ENCODE results near the gene EXOG.

The EXOG gene

DNA sequence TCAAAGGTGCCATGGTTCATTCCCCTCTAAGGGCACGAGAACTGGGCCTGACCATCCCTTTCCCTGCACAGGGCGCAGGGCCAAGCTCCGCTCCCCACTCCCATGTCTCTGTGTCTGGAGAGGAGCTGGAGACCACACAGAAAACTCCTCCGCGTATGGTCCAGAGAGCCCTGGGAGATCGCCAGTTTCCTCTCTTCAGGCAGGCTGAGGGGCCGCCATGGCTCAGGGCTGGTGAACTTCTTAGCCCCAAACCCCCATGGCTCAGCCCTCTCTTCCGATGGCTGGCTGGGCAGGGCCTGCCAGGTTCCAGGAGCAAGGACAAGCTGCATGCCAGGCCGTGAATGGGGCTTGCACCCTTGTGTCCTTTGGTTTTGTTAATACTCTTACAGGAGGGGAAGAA, 52.9 kb downstream of the EXOG start:
- TF ChIP-seq ZNF565 (CRISPR knock-in tag; conservative IDR thresholded peaks at IDR 0.05; ENCODE audit: low read depth) (no peak), ARNTL (CRISPR knock-in tag; IDR thresholded peaks at IDR 0.05; ENCODE audit: borderline replicate concordance, low read depth) (no peak), ZNF70 (CRISPR knock-in tag; IDR thresholded peaks at IDR 0.05) (no peak), ZFP3 (CRISPR knock-in tag; IDR thresholded peaks at IDR 0.05) (no peak), OSR1 (CRISPR knock-in tag; IDR thresholded peaks at IDR 0.05) (no peak)
- no peak for ATAC-seq

DNA sequence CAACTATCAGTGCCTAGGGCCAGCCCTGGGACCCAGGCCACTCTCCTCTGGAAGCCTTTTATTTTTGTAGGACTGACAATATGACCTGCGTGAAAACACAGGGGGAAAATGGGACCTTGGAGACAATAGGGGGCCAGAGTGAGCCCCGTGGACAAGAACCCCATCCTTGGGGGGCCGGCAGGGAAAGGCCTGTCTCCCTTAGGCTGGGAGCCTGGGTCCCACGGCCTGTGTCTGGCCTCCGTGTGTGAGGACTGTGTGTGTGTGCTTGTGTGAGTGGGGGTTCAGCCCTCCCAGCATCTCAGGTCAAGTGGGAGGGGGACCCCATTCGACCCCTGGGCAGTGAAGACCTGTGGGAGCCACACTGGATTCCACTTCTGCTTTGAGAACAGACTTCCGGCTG, 53.3 kb downstream of the EXOG start:
- ATAC-seq, result no peak
- TF ChIP-seq ZNF565 (CRISPR knock-in tag; conservative IDR thresholded peaks at IDR 0.05; ENCODE audit: low read depth), result no peak
- TF ChIP-seq CSDC2 (CRISPR knock-in tag; IDR thresholded peaks at IDR 0.05), result no peak
- TF ChIP-seq SNAI2 (CRISPR knock-in tag; IDR thresholded peaks at IDR 0.05), result no peak
- TF ChIP-seq, protein P1, sequence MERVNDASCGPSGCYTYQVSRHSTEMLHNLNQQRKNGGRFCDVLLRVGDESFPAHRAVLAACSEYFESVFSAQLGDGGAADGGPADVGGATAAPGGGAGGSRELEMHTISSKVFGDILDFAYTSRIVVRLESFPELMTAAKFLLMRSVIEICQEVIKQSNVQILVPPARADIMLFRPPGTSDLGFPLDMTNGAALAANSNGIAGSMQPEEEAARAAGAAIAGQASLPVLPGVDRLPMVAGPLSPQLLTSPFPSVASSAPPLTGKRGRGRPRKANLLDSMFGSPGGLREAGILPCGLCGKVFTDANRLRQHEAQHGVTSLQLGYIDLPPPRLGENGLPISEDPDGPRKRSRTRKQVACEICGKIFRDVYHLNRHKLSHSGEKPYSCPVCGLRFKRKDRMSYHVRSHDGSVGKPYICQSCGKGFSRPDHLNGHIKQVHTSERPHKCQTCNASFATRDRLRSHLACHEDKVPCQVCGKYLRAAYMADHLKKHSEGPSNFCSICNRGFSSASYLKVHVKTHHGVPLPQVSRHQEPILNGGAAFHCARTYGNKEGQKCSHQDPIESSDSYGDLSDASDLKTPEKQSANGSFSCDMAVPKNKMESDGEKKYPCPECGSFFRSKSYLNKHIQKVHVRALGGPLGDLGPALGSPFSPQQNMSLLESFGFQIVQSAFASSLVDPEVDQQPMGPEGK (CRISPR knock-in tag; IDR thresholded peaks at IDR 0.05; ENCODE audit: borderline replicate concordance), result no peak
- TF ChIP-seq GLIS3 (CRISPR knock-in tag; IDR thresholded peaks at IDR 0.05), result no peak
- no peak for TF ChIP-seq ZNF8 (CRISPR knock-in tag; IDR thresholded peaks at IDR 0.05)
- TF ChIP-seq ISL1 (CRISPR knock-in tag; IDR thresholded peaks at IDR 0.05), result no peak
- no peak for TF ChIP-seq TOX (CRISPR knock-in tag; IDR thresholded peaks at IDR 0.05; ENCODE audit: borderline replicate concordance)
- no peak for TF ChIP-seq ZNF70 (CRISPR knock-in tag; IDR thresholded peaks at IDR 0.05)
- TF ChIP-seq PPARA (CRISPR knock-in tag; IDR thresholded peaks at IDR 0.05; ENCODE audit: borderline replicate concordance), result no peak
- TF ChIP-seq, protein P2, sequence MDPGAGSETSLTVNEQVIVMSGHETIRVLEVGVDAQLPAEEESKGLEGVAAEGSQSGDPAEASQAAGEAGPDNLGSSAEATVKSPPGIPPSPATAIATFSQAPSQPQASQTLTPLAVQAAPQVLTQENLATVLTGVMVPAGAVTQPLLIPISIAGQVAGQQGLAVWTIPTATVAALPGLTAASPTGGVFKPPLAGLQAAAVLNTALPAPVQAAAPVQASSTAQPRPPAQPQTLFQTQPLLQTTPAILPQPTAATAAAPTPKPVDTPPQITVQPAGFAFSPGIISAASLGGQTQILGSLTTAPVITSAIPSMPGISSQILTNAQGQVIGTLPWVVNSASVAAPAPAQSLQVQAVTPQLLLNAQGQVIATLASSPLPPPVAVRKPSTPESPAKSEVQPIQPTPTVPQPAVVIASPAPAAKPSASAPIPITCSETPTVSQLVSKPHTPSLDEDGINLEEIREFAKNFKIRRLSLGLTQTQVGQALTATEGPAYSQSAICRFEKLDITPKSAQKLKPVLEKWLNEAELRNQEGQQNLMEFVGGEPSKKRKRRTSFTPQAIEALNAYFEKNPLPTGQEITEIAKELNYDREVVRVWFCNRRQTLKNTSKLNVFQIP (CRISPR knock-in tag; IDR thresholded peaks at IDR 0.05; ENCODE audit: borderline replicate concordance, low read depth), result no peak
- TF ChIP-seq, protein P3, sequence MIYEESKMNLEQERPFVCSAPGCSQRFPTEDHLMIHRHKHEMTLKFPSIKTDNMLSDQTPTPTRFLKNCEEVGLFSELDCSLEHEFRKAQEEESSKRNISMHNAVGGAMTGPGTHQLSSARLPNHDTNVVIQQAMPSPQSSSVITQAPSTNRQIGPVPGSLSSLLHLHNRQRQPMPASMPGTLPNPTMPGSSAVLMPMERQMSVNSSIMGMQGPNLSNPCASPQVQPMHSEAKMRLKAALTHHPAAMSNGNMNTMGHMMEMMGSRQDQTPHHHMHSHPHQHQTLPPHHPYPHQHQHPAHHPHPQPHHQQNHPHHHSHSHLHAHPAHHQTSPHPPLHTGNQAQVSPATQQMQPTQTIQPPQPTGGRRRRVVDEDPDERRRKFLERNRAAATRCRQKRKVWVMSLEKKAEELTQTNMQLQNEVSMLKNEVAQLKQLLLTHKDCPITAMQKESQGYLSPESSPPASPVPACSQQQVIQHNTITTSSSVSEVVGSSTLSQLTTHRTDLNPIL (CRISPR knock-in tag; IDR thresholded peaks at IDR 0.05; ENCODE audit: low read depth), result no peak
- no peak for TF ChIP-seq ZFP3 (CRISPR knock-in tag; IDR thresholded peaks at IDR 0.05)
- TF ChIP-seq ESRRG (CRISPR knock-in tag; IDR thresholded peaks at IDR 0.05), result no peak
- TF ChIP-seq, protein P4, sequence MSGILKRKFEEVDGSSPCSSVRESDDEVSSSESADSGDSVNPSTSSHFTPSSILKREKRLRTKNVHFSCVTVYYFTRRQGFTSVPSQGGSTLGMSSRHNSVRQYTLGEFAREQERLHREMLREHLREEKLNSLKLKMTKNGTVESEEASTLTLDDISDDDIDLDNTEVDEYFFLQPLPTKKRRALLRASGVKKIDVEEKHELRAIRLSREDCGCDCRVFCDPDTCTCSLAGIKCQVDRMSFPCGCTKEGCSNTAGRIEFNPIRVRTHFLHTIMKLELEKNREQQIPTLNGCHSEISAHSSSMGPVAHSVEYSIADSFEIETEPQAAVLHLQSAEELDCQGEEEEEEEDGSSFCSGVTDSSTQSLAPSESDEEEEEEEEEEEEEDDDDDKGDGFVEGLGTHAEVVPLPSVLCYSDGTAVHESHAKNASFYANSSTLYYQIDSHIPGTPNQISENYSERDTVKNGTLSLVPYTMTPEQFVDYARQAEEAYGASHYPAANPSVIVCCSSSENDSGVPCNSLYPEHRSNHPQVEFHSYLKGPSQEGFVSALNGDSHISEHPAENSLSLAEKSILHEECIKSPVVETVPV (CRISPR knock-in tag; IDR thresholded peaks at IDR 0.05), result no peak
- TF ChIP-seq BACH2 (CRISPR knock-in tag; IDR thresholded peaks at IDR 0.05; ENCODE audit: borderline replicate concordance), result no peak
- no peak for TF ChIP-seq ZC3H10 (CRISPR knock-in tag; IDR thresholded peaks at IDR 0.05)
- TF ChIP-seq TCF4 (CRISPR knock-in tag; IDR thresholded peaks at IDR 0.05; ENCODE audit: borderline replicate concordance), result no peak
- TF ChIP-seq ARNTL (CRISPR knock-in tag; IDR thresholded peaks at IDR 0.05; ENCODE audit: borderline replicate concordance, low read depth), result no peak
- no peak for TF ChIP-seq OSR1 (CRISPR knock-in tag; IDR thresholded peaks at IDR 0.05)

DNA sequence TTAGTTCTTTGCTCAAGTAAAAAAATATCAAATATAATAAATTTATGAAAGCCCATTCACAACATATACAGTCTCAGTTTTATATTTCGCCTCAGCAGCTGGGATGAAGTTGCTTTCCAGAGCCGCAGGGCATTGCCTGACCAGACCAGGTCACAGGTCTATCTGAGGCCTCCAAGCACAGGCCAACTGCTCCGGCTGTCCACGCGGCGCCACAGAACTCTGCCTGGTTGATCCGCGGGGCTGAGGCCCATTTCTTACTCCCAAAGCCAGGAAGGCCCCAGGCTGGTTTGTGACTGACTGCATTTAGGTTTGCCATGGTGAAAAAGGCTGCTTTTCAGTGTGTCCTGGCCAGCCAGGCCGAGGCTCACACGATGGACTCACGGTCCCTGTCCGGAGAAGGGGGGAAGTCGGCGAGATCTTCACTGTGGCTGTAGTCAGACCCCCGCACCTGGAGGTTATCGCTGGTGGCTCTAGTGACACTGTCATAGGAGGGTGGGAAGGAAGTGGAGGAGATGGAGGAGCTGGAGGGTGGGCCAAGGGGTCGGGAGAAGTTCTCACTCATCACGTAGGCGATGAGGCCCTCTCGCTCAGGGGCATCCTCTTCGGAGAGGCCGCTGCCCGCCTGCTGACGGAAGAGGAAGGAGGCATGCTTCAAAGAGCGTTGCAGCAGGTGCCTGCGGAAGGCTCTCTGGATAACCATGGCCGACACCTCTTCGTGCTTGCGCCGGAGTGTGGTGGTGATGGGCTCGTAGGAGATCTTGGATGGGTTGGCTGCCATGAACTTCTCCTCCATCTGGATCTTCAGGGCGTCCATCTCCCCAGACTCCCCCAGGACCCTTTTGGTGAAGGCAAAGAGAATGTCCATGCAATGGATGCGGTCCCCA, 54.1 kb downstream of the EXOG start:
- no peak for ATAC-seq
- no peak for TF ChIP-seq ZFP3 (CRISPR knock-in tag; IDR thresholded peaks at IDR 0.05)
- TF ChIP-seq ZNF8 (CRISPR knock-in tag; IDR thresholded peaks at IDR 0.05), result no peak

DNA sequence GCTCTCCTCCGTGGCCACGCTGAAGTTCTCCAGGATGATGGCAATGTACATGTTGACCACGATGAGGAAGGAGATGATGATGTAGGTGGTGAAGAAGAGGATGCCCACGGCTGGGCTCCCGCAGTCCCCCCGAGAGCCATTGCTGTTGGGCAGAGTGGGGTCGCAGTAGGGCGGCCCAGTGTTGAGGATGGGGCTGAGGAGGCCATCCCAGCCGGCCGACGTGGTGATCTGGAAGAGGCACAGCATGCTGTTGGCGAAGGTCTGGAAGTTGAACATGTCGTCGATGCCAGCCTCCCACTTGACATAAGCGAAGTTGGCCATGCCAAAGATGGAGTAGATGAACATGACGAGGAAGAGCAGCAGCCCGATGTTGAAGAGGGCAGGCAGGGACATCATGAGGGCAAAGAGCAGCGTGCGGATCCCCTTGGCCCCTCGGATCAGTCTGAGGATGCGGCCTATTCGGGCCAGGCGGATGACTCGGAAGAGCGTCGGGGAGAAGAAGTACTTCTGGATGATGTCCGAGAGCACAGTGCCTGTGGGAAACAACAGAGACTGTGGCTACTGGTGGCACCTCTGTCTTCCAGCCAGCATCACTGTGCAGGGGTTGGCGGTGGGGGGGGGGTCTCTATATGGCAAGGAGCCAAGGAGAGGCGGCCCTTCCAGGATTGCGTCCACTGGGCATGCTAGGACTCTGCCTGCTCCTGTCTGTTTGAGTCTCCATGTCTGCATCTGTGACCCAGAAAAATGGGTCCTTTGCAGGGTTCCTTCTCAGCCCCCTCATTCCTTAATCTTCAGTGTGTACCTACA, 55.1 kb downstream of the EXOG start:
- ATAC-seq, result no peak
- TF ChIP-seq, protein P4 (CRISPR knock-in tag; IDR thresholded peaks at IDR 0.05), result no peak
- TF ChIP-seq TOX (CRISPR knock-in tag; IDR thresholded peaks at IDR 0.05; ENCODE audit: borderline replicate concordance) (no peak), OSR1 (CRISPR knock-in tag; IDR thresholded peaks at IDR 0.05) (no peak), ARNTL (CRISPR knock-in tag; IDR thresholded peaks at IDR 0.05; ENCODE audit: borderline replicate concordance, low read depth) (no peak), PPARA (CRISPR knock-in tag; IDR thresholded peaks at IDR 0.05; ENCODE audit: borderline replicate concordance) (no peak)
- TF ChIP-seq, protein P5, sequence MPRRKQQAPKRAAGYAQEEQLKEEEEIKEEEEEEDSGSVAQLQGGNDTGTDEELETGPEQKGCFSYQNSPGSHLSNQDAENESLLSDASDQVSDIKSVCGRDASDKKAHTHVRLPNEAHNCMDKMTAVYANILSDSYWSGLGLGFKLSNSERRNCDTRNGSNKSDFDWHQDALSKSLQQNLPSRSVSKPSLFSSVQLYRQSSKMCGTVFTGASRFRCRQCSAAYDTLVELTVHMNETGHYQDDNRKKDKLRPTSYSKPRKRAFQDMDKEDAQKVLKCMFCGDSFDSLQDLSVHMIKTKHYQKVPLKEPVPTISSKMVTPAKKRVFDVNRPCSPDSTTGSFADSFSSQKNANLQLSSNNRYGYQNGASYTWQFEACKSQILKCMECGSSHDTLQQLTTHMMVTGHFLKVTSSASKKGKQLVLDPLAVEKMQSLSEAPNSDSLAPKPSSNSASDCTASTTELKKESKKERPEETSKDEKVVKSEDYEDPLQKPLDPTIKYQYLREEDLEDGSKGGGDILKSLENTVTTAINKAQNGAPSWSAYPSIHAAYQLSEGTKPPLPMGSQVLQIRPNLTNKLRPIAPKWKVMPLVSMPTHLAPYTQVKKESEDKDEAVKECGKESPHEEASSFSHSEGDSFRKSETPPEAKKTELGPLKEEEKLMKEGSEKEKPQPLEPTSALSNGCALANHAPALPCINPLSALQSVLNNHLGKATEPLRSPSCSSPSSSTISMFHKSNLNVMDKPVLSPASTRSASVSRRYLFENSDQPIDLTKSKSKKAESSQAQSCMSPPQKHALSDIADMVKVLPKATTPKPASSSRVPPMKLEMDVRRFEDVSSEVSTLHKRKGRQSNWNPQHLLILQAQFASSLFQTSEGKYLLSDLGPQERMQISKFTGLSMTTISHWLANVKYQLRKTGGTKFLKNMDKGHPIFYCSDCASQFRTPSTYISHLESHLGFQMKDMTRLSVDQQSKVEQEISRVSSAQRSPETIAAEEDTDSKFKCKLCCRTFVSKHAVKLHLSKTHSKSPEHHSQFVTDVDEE (CRISPR knock-in tag; IDR thresholded peaks at IDR 0.05), result no peak
- TF ChIP-seq, protein P3 (CRISPR knock-in tag; IDR thresholded peaks at IDR 0.05; ENCODE audit: low read depth), result no peak

Data from SK-N-SH treated with all-trans-retinoic acid at 6 μM for 48 hours (cell line).